Testis (tissue), 2 donors: Measurements from ENCODE around the gene RASGRP3.

Source experiments
- POLR2A ChIP-seq: fragments of 450-650 bp; IDR thresholded peaks from one replicate; pipeline ENCODE4 v1.6.1; 2017; ENCODE audit warnings: antibody characterized with exemption, mild to moderate bottlenecking, moderate library complexity
- TF ChIP-seq, protein P1 (sequence below), 3 experiments: fragments of 450-650 bp in 2 of 3; fragments of 200-600 bp in 1 of 3; sonication (generic) in 1 of 3; IDR thresholded peaks; one replicate each; pipeline ENCODE4 v1.5.1; 2016 to 2019; ENCODE audit warnings: antibody characterized with exemption in 3 of 3, mild to moderate bottlenecking in 2 of 3, moderate library complexity in 1 of 3

DNA sequence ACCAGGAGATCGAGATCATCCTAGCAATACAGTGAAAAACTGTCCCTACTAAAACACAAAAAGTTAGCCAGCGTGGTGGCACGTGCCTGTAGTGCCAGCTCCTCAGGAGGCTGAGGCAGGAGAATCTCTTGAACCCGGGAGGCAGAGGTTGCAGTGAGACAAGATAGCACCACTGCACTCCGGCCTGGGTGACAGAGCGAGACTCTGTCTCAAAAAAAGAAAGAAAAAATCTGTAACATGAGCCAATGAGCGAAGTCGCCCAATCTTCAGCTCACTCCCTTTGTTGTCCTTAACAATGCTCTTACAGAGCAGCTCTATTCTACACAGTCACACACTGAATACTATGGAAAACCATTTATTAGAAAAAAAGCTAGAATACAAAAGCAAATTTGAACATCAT lies 100.6 kb downstream of the RASGRP3 start:
- TF ChIP-seq, protein P1, sequence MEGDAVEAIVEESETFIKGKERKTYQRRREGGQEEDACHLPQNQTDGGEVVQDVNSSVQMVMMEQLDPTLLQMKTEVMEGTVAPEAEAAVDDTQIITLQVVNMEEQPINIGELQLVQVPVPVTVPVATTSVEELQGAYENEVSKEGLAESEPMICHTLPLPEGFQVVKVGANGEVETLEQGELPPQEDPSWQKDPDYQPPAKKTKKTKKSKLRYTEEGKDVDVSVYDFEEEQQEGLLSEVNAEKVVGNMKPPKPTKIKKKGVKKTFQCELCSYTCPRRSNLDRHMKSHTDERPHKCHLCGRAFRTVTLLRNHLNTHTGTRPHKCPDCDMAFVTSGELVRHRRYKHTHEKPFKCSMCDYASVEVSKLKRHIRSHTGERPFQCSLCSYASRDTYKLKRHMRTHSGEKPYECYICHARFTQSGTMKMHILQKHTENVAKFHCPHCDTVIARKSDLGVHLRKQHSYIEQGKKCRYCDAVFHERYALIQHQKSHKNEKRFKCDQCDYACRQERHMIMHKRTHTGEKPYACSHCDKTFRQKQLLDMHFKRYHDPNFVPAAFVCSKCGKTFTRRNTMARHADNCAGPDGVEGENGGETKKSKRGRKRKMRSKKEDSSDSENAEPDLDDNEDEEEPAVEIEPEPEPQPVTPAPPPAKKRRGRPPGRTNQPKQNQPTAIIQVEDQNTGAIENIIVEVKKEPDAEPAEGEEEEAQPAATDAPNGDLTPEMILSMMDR (IDR thresholded peaks at IDR 0.05): no peak
- no peak for TF ChIP-seq POLR2A
